WTC11 (cell line): Measurements from ENCODE around the gene ARHGAP8. TPM values are rescaled to one million over a fixed set of nuclear protein-coding genes. Genes with fewer than 3 reads are reported as not detected.

Source experiments
- ATAC-seq: fragments of 200-7000 bp; cut with Tn5 transposase; 2 replicates; pipeline ENCODE4 v1.10.0; 2021; ENCODE audit warnings: mild to moderate bottlenecking, moderate library complexity
- CTCF ChIA-PET: fragments of 300-600 bp; sonication (Branson Sonifier 250); formaldehyde crosslinking; loops from one replicate; lab custom pipeline; 2021; ENCODE audit warnings: antibody characterized with exemption; lab: Charles Lee
- POLR2A ChIA-PET: fragments of 350-600 bp; sonication (Branson Sonifier 250); formaldehyde crosslinking; loops from one replicate; lab custom pipeline; 2021; ENCODE audit warnings: antibody characterized with exemption; lab: Charles Lee
- DNase-seq: peaks from one replicate; pipeline ENCODE4 v3.0.0; 2021; ENCODE audit warnings: low spot score
- H3K27ac Mint-ChIP-seq: 2 replicates; pipeline ENCODE4 v1.8.0; 2021; ENCODE audit warnings: mixed read lengths
- H3K27me3 Mint-ChIP-seq: 2 replicates; pipeline ENCODE4 v1.8.0; 2021; ENCODE audit warnings: low read depth, mild to moderate bottlenecking, moderate library complexity, mixed read lengths
- H3K36me3 Mint-ChIP-seq: 2 replicates; pipeline ENCODE4 v1.8.0; 2021; ENCODE audit warnings: mixed read lengths
- H3K4me1 Mint-ChIP-seq: 2 replicates; pipeline ENCODE4 v1.8.0; 2022; ENCODE audit warnings: mixed read lengths
- H3K4me3 Mint-ChIP-seq: 2 replicates; pipeline ENCODE4 v1.8.0; 2021; ENCODE audit warnings: mild to moderate bottlenecking, moderate library complexity, mixed read lengths
- H3K9me3 Mint-ChIP-seq: 2 replicates; pipeline ENCODE4 v1.8.0; 2021; ENCODE audit warnings: mixed read lengths
- CBFB ChIP-seq: sonication (generic); formaldehyde crosslinking; IDR thresholded peaks from 2 replicates; pipeline ENCODE4 v1.8.1; 2022; ENCODE audit warnings: mild to moderate bottlenecking, low read depth, missing genetic modification reagents
- ELF4 ChIP-seq: sonication (generic); formaldehyde crosslinking; IDR thresholded peaks from 2 replicates; pipeline ENCODE4 v1.8.1; 2022; ENCODE audit warnings: low read depth, mild to moderate bottlenecking, moderate library complexity, missing genetic modification reagents
- FOXJ3 ChIP-seq: sonication (generic); formaldehyde crosslinking; IDR thresholded peaks from 2 replicates; pipeline ENCODE4 v1.9.0; 2021; ENCODE audit warnings: missing genetic modification reagents, mild to moderate bottlenecking, borderline replicate concordance
- GTF2I ChIP-seq: fragments of 250-450 bp; sonication (Bioruptor Pico); conservative IDR thresholded peaks from 2 replicates; pipeline ENCODE4 v1.4.0; 2021; ENCODE audit warnings: mild to moderate bottlenecking
- MXD4 ChIP-seq: fragments of 250-450 bp; sonication (Bioruptor Pico); IDR thresholded peaks from 2 replicates; pipeline ENCODE4 v1.8.0; 2021; ENCODE audit warnings: mild to moderate bottlenecking, moderate library complexity, borderline replicate concordance
- NFE2L1 ChIP-seq: sonication (generic); formaldehyde crosslinking; IDR thresholded peaks from 2 replicates; pipeline ENCODE4 v1.8.1; 2023; ENCODE audit warnings: missing genetic modification reagents
- RELA ChIP-seq: sonication (generic); formaldehyde crosslinking; IDR thresholded peaks from 2 replicates; pipeline ENCODE4 v1.8.1; 2022; ENCODE audit warnings: missing genetic modification reagents, mild to moderate bottlenecking, borderline replicate concordance
- SP1 ChIP-seq: sonication (generic); formaldehyde crosslinking; conservative IDR thresholded peaks from 2 replicates; pipeline ENCODE4 v1.8.1; 2022; ENCODE audit warnings: missing genetic modification reagents
- TEAD1 ChIP-seq: sonication (generic); formaldehyde crosslinking; IDR thresholded peaks from 2 replicates; pipeline ENCODE4 v1.8.0; 2022; ENCODE audit warnings: mild to moderate bottlenecking, missing genetic modification reagents
- ZNF121 ChIP-seq: sonication (generic); formaldehyde crosslinking; IDR thresholded peaks from 2 replicates; pipeline ENCODE4 v1.8.0; 2023; ENCODE audit warnings: missing genetic modification reagents
- ZNF138 ChIP-seq: sonication (generic); formaldehyde crosslinking; conservative IDR thresholded peaks from 2 replicates; pipeline ENCODE4 v1.8.1; 2022; ENCODE audit warnings: mild to moderate bottlenecking, moderate library complexity, missing genetic modification reagents
- ZNF219 ChIP-seq: sonication (generic); formaldehyde crosslinking; IDR thresholded peaks from 2 replicates; pipeline ENCODE4 v1.8.0; 2023; ENCODE audit warnings: missing genetic modification reagents, mild to moderate bottlenecking, borderline replicate concordance
- ZNF423 ChIP-seq: fragments of 250-450 bp; sonication (Bioruptor Pico); IDR thresholded peaks from 2 replicates; pipeline ENCODE4 v2.1.2; 2022; ENCODE audit warnings: mild to moderate bottlenecking, moderate library complexity
- total RNA-seq: library from RNA; stranded (reverse); gene quantifications from 3 replicates; pipeline ENCODE4 v1.2.3, GENCODE V29; 2021
- TF ChIP-seq, protein P1 (sequence below): sonication (generic); formaldehyde crosslinking; conservative IDR thresholded peaks from 2 replicates; pipeline ENCODE4 v1.8.1; 2022; ENCODE audit warnings: mild to moderate bottlenecking, missing genetic modification reagents
- TF ChIP-seq, protein P2 (sequence below): sonication (generic); formaldehyde crosslinking; IDR thresholded peaks from 2 replicates; pipeline ENCODE4 v1.8.0; 2023; ENCODE audit warnings: mild to moderate bottlenecking, missing genetic modification reagents
- TF ChIP-seq, protein P3 (sequence below): sonication (generic); formaldehyde crosslinking; IDR thresholded peaks from 2 replicates; pipeline ENCODE4 v1.8.1; 2023; ENCODE audit warnings: mild to moderate bottlenecking, missing genetic modification reagents
- TF ChIP-seq, protein P4 (sequence below): sonication (generic); formaldehyde crosslinking; IDR thresholded peaks from 2 replicates; pipeline ENCODE4 v1.8.0; 2022; ENCODE audit warnings: mild to moderate bottlenecking, missing genetic modification reagents
- TF ChIP-seq, protein P5 (sequence below): sonication (generic); formaldehyde crosslinking; IDR thresholded peaks from 2 replicates; pipeline ENCODE4 v1.8.1; 2022; ENCODE audit warnings: low read depth, mild to moderate bottlenecking, moderate library complexity, missing genetic modification reagents, borderline replicate concordance
- TF ChIP-seq, protein P6 (sequence below): fragments of 200-600 bp; IDR thresholded peaks from 2 replicates; pipeline ENCODE4 v1.8.0; 2022; ENCODE audit warnings: antibody characterized with exemption
- TF ChIP-seq, protein P7 (sequence below): fragments of 250-450 bp; sonication (Bioruptor Pico); IDR thresholded peaks from 2 replicates; pipeline ENCODE4 v1.8.0; 2021; ENCODE audit warnings: mild to moderate bottlenecking

The ARHGAP8 gene
- total RNA-seq, 1 experiment from 2014 or later: 61.4 TPM

DNA sequence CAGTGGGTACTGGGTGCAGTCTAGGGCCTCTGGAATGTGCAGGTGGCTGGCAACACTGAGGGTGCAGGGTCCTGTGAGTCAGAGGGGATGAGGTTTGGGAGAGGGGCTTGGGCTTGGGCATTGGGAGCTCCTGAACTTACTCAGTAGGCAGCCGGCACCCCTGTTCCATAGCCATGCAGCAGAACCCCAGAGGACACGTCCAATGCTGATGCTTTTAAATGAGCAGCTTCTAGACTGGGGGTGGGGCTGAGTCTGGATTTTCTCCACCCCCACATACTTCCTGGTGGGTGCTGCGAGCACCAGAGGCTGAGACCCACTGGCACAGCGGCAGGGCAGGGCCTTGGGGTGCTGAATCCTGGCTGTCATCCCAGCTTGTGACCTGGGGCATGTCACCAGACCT lies 71.4 kb downstream of the ARHGAP8 start:
- TF ChIP-seq, protein P1, sequence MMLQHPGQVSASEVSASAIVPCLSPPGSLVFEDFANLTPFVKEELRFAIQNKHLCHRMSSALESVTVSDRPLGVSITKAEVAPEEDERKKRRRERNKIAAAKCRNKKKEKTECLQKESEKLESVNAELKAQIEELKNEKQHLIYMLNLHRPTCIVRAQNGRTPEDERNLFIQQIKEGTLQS (CRISPR knock-in tag): no peak
- TF ChIP-seq ZNF138 (CRISPR knock-in tag): no peak
- TF ChIP-seq, protein P2, sequence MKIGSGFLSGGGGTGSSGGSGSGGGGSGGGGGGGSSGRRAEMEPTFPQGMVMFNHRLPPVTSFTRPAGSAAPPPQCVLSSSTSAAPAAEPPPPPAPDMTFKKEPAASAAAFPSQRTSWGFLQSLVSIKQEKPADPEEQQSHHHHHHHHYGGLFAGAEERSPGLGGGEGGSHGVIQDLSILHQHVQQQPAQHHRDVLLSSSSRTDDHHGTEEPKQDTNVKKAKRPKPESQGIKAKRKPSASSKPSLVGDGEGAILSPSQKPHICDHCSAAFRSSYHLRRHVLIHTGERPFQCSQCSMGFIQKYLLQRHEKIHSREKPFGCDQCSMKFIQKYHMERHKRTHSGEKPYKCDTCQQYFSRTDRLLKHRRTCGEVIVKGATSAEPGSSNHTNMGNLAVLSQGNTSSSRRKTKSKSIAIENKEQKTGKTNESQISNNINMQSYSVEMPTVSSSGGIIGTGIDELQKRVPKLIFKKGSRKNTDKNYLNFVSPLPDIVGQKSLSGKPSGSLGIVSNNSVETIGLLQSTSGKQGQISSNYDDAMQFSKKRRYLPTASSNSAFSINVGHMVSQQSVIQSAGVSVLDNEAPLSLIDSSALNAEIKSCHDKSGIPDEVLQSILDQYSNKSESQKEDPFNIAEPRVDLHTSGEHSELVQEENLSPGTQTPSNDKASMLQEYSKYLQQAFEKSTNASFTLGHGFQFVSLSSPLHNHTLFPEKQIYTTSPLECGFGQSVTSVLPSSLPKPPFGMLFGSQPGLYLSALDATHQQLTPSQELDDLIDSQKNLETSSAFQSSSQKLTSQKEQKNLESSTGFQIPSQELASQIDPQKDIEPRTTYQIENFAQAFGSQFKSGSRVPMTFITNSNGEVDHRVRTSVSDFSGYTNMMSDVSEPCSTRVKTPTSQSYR (CRISPR knock-in tag): no peak
- TF ChIP-seq MXD4 (CRISPR knock-in tag): no peak
- TF ChIP-seq, all 79 proteins: peak for 0
- H3K36me3 Mint-ChIP-seq: peaks cover 17% of the 10 kb centered on the region; the same call in 1 of the 2 replicates
- no peak overlapping the region for H3K4me3 Mint-ChIP-seq
- DNase-seq: no peak
- CTCF ChIA-PET: interaction anchor here (0.5 kb wide), 1 partner anchor 171 kb away, joined by 4 read pairs; no protein-coding TSS in a partner anchor
- no peaks in the 10 kb centered on the region for H3K27me3 Mint-ChIP-seq
- peaks cover 23% of the 10 kb centered on the region for H3K4me1 Mint-ChIP-seq
- POLR2A ChIA-PET: no interaction called here
- no peak for ATAC-seq
- H3K27ac Mint-ChIP-seq: no peak overlapping the region; the same call in 1 of the 2 replicates
- H3K9me3 Mint-ChIP-seq: no peaks in the 10 kb centered on the region

DNA sequence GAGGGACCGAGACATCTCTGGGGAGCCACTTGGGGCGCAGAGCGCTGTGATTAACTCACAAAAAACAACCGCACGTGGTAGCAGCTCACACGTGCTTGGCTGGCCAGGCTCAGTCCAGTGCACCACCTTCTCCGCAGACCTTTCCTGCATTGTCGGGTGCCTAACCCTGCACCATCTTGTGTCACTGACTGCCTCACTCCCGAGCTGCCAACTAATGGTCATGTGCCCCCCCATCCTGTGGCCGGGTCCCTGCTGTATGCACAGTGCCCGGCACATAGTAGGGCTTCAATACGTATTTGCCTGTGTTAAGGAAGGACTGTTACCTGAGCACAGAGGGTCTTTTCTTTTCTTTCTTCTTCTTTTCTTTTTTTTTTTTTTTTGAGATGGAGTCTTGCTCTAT lies 71.9 kb downstream of the ARHGAP8 start:
- Mint-ChIP-seq H3K36me3 (peaks cover 16% of the 10 kb centered on the region; the same call in 1 of the 2 replicates), H3K4me1 (peaks cover 23% of the 10 kb centered on the region), H3K9me3 (no peaks in the 10 kb centered on the region), H3K4me3 (no peak overlapping the region), H3K27me3 (no peaks in the 10 kb centered on the region), H3K27ac (no peak overlapping the region)
- CTCF ChIA-PET: no interaction called here
- no peak for ATAC-seq
- POLR2A ChIA-PET: no interaction called here
- TF ChIP-seq, protein P3, sequence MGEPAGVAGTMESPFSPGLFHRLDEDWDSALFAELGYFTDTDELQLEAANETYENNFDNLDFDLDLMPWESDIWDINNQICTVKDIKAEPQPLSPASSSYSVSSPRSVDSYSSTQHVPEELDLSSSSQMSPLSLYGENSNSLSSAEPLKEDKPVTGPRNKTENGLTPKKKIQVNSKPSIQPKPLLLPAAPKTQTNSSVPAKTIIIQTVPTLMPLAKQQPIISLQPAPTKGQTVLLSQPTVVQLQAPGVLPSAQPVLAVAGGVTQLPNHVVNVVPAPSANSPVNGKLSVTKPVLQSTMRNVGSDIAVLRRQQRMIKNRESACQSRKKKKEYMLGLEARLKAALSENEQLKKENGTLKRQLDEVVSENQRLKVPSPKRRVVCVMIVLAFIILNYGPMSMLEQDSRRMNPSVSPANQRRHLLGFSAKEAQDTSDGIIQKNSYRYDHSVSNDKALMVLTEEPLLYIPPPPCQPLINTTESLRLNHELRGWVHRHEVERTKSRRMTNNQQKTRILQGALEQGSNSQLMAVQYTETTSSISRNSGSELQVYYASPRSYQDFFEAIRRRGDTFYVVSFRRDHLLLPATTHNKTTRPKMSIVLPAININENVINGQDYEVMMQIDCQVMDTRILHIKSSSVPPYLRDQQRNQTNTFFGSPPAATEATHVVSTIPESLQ: no peak
- TF ChIP-seq CBFB (CRISPR knock-in tag) (no peak), MXD4 (CRISPR knock-in tag) (no peak), ZNF219 (CRISPR knock-in tag) (no peak), ZNF121 (no peak), ZNF423 (CRISPR knock-in tag) (no peak), TEAD1 (no peak), SP1 (no peak), ELF4 (CRISPR knock-in tag) (no peak), NFE2L1 (no peak), GTF2I (CRISPR knock-in tag) (no peak), FOXJ3 (CRISPR knock-in tag) (no peak), RELA (CRISPR knock-in tag) (no peak)
- TF ChIP-seq, protein P4, sequence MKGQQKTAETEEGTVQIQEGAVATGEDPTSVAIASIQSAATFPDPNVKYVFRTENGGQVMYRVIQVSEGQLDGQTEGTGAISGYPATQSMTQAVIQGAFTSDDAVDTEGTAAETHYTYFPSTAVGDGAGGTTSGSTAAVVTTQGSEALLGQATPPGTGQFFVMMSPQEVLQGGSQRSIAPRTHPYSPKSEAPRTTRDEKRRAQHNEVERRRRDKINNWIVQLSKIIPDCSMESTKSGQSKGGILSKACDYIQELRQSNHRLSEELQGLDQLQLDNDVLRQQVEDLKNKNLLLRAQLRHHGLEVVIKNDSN (CRISPR knock-in tag): no peak
- TF ChIP-seq, protein P5, sequence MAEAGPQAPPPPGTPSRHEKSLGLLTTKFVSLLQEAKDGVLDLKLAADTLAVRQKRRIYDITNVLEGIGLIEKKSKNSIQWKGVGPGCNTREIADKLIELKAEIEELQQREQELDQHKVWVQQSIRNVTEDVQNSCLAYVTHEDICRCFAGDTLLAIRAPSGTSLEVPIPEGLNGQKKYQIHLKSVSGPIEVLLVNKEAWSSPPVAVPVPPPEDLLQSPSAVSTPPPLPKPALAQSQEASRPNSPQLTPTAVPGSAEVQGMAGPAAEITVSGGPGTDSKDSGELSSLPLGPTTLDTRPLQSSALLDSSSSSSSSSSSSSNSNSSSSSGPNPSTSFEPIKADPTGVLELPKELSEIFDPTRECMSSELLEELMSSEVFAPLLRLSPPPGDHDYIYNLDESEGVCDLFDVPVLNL (CRISPR knock-in tag): no peak
- TF ChIP-seq, protein P6, sequence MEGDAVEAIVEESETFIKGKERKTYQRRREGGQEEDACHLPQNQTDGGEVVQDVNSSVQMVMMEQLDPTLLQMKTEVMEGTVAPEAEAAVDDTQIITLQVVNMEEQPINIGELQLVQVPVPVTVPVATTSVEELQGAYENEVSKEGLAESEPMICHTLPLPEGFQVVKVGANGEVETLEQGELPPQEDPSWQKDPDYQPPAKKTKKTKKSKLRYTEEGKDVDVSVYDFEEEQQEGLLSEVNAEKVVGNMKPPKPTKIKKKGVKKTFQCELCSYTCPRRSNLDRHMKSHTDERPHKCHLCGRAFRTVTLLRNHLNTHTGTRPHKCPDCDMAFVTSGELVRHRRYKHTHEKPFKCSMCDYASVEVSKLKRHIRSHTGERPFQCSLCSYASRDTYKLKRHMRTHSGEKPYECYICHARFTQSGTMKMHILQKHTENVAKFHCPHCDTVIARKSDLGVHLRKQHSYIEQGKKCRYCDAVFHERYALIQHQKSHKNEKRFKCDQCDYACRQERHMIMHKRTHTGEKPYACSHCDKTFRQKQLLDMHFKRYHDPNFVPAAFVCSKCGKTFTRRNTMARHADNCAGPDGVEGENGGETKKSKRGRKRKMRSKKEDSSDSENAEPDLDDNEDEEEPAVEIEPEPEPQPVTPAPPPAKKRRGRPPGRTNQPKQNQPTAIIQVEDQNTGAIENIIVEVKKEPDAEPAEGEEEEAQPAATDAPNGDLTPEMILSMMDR: no peak
- TF ChIP-seq, protein P7, sequence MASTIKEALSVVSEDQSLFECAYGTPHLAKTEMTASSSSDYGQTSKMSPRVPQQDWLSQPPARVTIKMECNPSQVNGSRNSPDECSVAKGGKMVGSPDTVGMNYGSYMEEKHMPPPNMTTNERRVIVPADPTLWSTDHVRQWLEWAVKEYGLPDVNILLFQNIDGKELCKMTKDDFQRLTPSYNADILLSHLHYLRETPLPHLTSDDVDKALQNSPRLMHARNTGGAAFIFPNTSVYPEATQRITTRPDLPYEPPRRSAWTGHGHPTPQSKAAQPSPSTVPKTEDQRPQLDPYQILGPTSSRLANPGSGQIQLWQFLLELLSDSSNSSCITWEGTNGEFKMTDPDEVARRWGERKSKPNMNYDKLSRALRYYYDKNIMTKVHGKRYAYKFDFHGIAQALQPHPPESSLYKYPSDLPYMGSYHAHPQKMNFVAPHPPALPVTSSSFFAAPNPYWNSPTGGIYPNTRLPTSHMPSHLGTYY: no peak
- TF ChIP-seq, protein P1 (CRISPR knock-in tag): no peak
- DNase-seq: no peak
